HEK293 (cell line): Measurements from ENCODE around the gene CHCHD6.

Experiments used
- CTCF ChIA-PET: fragments of 350-600 bp; formaldehyde crosslinking; extraction: SDS; loops from one replicate; lab custom pipeline; 2021; ENCODE audit warnings: antibody characterized with exemption; lab: Yijun Ruan, JAX
- POLR2A ChIA-PET: fragments of 300-600 bp; formaldehyde crosslinking; extraction: SDS; loops from one replicate; lab custom pipeline; 2020; ENCODE audit warnings: antibody characterized with exemption, inconsistent platforms; lab: Yijun Ruan, JAX
- H3K27ac ChIP-seq: fragments of 200-500 bp; sonication (Bioruptor generic); 2 replicates; pipeline ENCODE4 v1.5.1; 2014; ENCODE audit warnings: low read depth, low read length, control low read depth, inconsistent platforms; ENCODE audit errors: extremely low read depth
- H3K36me3 ChIP-seq, 2 experiments: fragments of 200-500 bp in 1 of 2; sonication (Bioruptor generic) in 1 of 2; 1 replicate in 1 of 2; 2 replicates in 1 of 2; pipeline ENCODE4 v1.5.1; 2014 to 2017; ENCODE audit warnings: inconsistent platforms in 2 of 2, low read length in 2 of 2; ENCODE audit not compliant: control insufficient read depth in 2 of 2, insufficient read depth in 1 of 2
- H3K4me1 ChIP-seq: fragments of 200-500 bp; sonication (Bioruptor generic); 2 replicates; pipeline ENCODE4 v1.5.1; 2014; ENCODE audit warnings: mild to moderate bottlenecking, low read length, inconsistent platforms; ENCODE audit not compliant: control insufficient read depth, insufficient read depth
- H3K4me3 ChIP-seq: 2 replicates; pipeline ENCODE4 v1.5.1; 2011; ENCODE audit warnings: low read depth, mild to moderate bottlenecking, control low read depth, low read length, moderate library complexity
- H3K9me3 ChIP-seq: fragments of 200-500 bp; sonication (Bioruptor generic); 2 replicates; pipeline ENCODE4 v1.5.1; 2014; ENCODE audit warnings: low read depth, low read length, inconsistent platforms; ENCODE audit not compliant: control insufficient read depth, insufficient read depth
- BCL11A ChIP-seq: fragments of 450-650 bp; formaldehyde crosslinking; IDR thresholded peaks from 2 replicates; pipeline ENCODE4 v1.5.1; 2016; ENCODE audit warnings: low read depth, missing biosample characterization, missing genetic modification characterization
- MYNN ChIP-seq: fragments of 450-650 bp; formaldehyde crosslinking; IDR thresholded peaks from 2 replicates; pipeline ENCODE4 v1.5.1; 2016; ENCODE audit warnings: missing biosample characterization, missing genetic modification characterization, borderline replicate concordance
- OSR2 ChIP-seq: fragments of 450-650 bp; formaldehyde crosslinking; IDR thresholded peaks from 2 replicates; pipeline ENCODE4 v1.5.1; 2016; ENCODE audit warnings: missing biosample characterization, missing genetic modification characterization
- SCRT1 ChIP-seq: fragments of 450-650 bp; formaldehyde crosslinking; IDR thresholded peaks from 2 replicates; pipeline ENCODE4 v1.5.1; 2016; ENCODE audit warnings: missing biosample characterization, missing genetic modification characterization, borderline replicate concordance
- TRIM28 ChIP-seq: IDR thresholded peaks from 2 replicates; pipeline ENCODE4 v1.6.1; 2011; ENCODE audit warnings: low read length, control low read depth, borderline replicate concordance
- ZFHX2 ChIP-seq: fragments of 450-650 bp; formaldehyde crosslinking; conservative IDR thresholded peaks from 2 replicates; pipeline ENCODE4 v1.5.1; 2016; ENCODE audit warnings: missing biosample characterization, missing genetic modification characterization
- ZNF174 ChIP-seq: fragments of 450-650 bp; formaldehyde crosslinking; IDR thresholded peaks from 2 replicates; pipeline ENCODE4 v1.5.0; 2017; ENCODE audit warnings: missing biosample characterization, mild to moderate bottlenecking, missing genetic modification characterization
- ZNF175 ChIP-seq: fragments of 450-650 bp; formaldehyde crosslinking; IDR thresholded peaks from 2 replicates; pipeline ENCODE4 v1.5.1; 2016; ENCODE audit warnings: missing biosample characterization, missing genetic modification characterization
- ZNF223 ChIP-seq: fragments of 450-650 bp; formaldehyde crosslinking; IDR thresholded peaks from 2 replicates; pipeline ENCODE4 v1.5.1; 2016; ENCODE audit warnings: missing biosample characterization, missing genetic modification characterization
- ZNF23 ChIP-seq: fragments of 450-650 bp; formaldehyde crosslinking; IDR thresholded peaks from 2 replicates; pipeline ENCODE4 v1.5.1; 2016; ENCODE audit warnings: missing biosample characterization, missing genetic modification characterization, borderline replicate concordance
- ZNF354C ChIP-seq: fragments of 450-650 bp; formaldehyde crosslinking; IDR thresholded peaks from 2 replicates; pipeline ENCODE4 v1.5.1; 2016; ENCODE audit warnings: missing biosample characterization, missing genetic modification characterization, low read depth, borderline replicate concordance
- ZNF391 ChIP-seq: fragments of 450-650 bp; formaldehyde crosslinking; IDR thresholded peaks from 2 replicates; pipeline ENCODE4 v1.5.1; 2016; ENCODE audit warnings: low read depth, missing biosample characterization, missing genetic modification characterization, borderline replicate concordance
- ZNF423 ChIP-seq: fragments of 450-650 bp; formaldehyde crosslinking; IDR thresholded peaks from 2 replicates; pipeline ENCODE4 v1.5.1; 2016; ENCODE audit warnings: missing biosample characterization, missing genetic modification characterization
- ZNF433 ChIP-seq: fragments of 450-650 bp; formaldehyde crosslinking; IDR thresholded peaks from 2 replicates; pipeline ENCODE4 v1.5.1; 2016; ENCODE audit warnings: missing biosample characterization, missing genetic modification characterization, low read depth
- ZNF521 ChIP-seq: fragments of 450-650 bp; formaldehyde crosslinking; IDR thresholded peaks from 2 replicates; pipeline ENCODE4 v1.5.1; 2017; ENCODE audit warnings: missing biosample characterization, mild to moderate bottlenecking, missing genetic modification characterization
- ZNF548 ChIP-seq: fragments of 450-650 bp; formaldehyde crosslinking; IDR thresholded peaks from 2 replicates; pipeline ENCODE4 v1.5.1; 2016; ENCODE audit warnings: missing biosample characterization, missing genetic modification characterization
- ZNF549 ChIP-seq: fragments of 450-650 bp; IDR thresholded peaks from 2 replicates; pipeline ENCODE4 v1.5.1; 2018; ENCODE audit warnings: missing biosample characterization, missing genetic modification characterization, mild to moderate bottlenecking, inconsistent platforms, moderate library complexity
- ZNF555 ChIP-seq: fragments of 450-650 bp; formaldehyde crosslinking; conservative IDR thresholded peaks from 2 replicates; pipeline ENCODE4 v1.5.1; 2017; ENCODE audit warnings: missing biosample characterization, mild to moderate bottlenecking, missing genetic modification characterization, inconsistent platforms
- ZNF624 ChIP-seq: fragments of 450-650 bp; formaldehyde crosslinking; IDR thresholded peaks from 2 replicates; pipeline ENCODE4 v1.5.1; 2017; ENCODE audit warnings: missing biosample characterization, missing genetic modification characterization
- ZNF654 ChIP-seq: fragments of 450-650 bp; formaldehyde crosslinking; IDR thresholded peaks from 2 replicates; pipeline ENCODE4 v1.5.1; 2016; ENCODE audit warnings: low read depth, missing biosample characterization, missing genetic modification characterization
- ZNF670 ChIP-seq: fragments of 450-650 bp; formaldehyde crosslinking; IDR thresholded peaks from 2 replicates; pipeline ENCODE4 v1.5.1; 2016; ENCODE audit warnings: missing biosample characterization, missing genetic modification characterization, low read depth
- ZNF701 ChIP-seq: fragments of 450-650 bp; formaldehyde crosslinking; IDR thresholded peaks from 2 replicates; pipeline ENCODE4 v1.5.1; 2016; ENCODE audit warnings: missing biosample characterization, missing genetic modification characterization
- ZNF747 ChIP-seq: fragments of 450-650 bp; formaldehyde crosslinking; IDR thresholded peaks from 2 replicates; pipeline ENCODE4 v1.5.1; 2016; ENCODE audit warnings: missing biosample characterization, missing genetic modification characterization
- ZNF776 ChIP-seq: fragments of 450-650 bp; formaldehyde crosslinking; IDR thresholded peaks from 2 replicates; pipeline ENCODE4 v1.5.0; 2017; ENCODE audit warnings: missing biosample characterization, missing genetic modification characterization, borderline replicate concordance
- ZNF777 ChIP-seq: fragments of 450-650 bp; formaldehyde crosslinking; IDR thresholded peaks from 2 replicates; pipeline ENCODE4 v1.5.1; 2017; ENCODE audit warnings: missing biosample characterization, missing genetic modification characterization, borderline replicate concordance
- TF ChIP-seq, protein P1 (sequence below): fragments of 450-650 bp; formaldehyde crosslinking; IDR thresholded peaks from 2 replicates; pipeline ENCODE4 v1.5.1; 2016; ENCODE audit warnings: missing biosample characterization, missing genetic modification characterization
- TF ChIP-seq, protein P2 (sequence below): fragments of 450-650 bp; formaldehyde crosslinking; conservative IDR thresholded peaks from 2 replicates; pipeline ENCODE4 v1.5.1; 2016; ENCODE audit warnings: low read depth, missing biosample characterization, missing genetic modification characterization
- TF ChIP-seq, protein P3 (sequence below): fragments of 450-650 bp; formaldehyde crosslinking; IDR thresholded peaks from 2 replicates; pipeline ENCODE4 v1.5.1; 2016; ENCODE audit warnings: missing biosample characterization, missing genetic modification characterization
- TF ChIP-seq, protein P4 (sequence below): fragments of 450-650 bp; formaldehyde crosslinking; optimal IDR thresholded peaks from 2 replicates; pipeline ENCODE3; 2016; ENCODE audit warnings: missing biosample characterization, mild to moderate bottlenecking, missing genetic modification characterization

CHCHD6 gene

DNA sequence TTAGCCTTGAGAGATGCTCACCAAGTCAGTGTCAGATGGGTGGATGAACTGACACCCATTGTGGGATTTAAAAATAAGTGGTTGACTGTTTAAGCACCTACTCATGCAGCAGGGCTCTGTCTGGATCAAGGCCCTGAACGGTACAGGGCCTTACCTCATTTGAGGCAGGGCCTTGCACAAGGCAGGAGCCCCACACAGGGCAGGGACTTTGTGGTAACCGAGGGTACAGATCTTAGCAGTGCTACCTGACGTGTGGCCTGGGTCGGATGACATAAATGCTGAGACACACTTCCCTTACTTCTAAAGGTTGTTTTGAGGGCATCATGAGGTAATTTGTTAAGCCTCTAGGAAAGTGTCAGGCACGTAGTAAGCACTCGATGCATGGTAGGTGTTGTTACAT, 219.4 kb downstream of the CHCHD6 start:
- Histone ChIP-seq H3K4me3 (no peak overlapping the region), H3K4me1 (no peaks in the 10 kb centered on the region), H3K27ac (no peak overlapping the region), H3K9me3 (no peaks in the 10 kb centered on the region), H3K36me3 (no peaks in the 10 kb centered on the region)
- CTCF ChIA-PET = no interaction called here
- TF ChIP-seq ZNF549 (tag by site-specific recombination) = no peak
- TF ChIP-seq ZNF391 (tag by site-specific recombination) = no peak
- TF ChIP-seq ZNF777 (tag by site-specific recombination) = no peak
- TF ChIP-seq, protein P1, sequence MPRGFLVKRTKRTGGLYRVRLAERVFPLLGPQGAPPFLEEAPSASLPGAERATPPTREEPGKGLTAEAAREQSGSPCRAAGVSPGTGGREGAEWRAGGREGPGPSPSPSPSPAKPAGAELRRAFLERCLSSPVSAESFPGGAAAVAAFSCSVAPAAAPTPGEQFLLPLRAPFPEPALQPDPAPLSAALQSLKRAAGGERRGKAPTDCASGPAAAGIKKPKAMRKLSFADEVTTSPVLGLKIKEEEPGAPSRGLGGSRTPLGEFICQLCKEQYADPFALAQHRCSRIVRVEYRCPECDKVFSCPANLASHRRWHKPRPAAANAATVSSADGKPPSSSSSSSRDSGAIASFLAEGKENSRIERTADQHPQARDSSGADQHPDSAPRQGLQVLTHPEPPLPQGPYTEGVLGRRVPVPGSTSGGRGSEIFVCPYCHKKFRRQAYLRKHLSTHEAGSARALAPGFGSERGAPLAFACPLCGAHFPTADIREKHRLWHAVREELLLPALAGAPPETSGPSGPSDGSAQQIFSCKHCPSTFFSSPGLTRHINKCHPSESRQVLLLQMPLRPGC (tag by site-specific recombination) = no peak
- TF ChIP-seq ZNF776 = no peak
- TF ChIP-seq SCRT1 (tag by site-specific recombination) = no peak
- TF ChIP-seq ZNF433 (tag by site-specific recombination) = no peak
- TF ChIP-seq ZNF223 (tag by site-specific recombination) = no peak
- TF ChIP-seq BCL11A (tag by site-specific recombination) = no peak
- no peak for TF ChIP-seq ZNF521
- POLR2A ChIA-PET = no interaction called here

DNA sequence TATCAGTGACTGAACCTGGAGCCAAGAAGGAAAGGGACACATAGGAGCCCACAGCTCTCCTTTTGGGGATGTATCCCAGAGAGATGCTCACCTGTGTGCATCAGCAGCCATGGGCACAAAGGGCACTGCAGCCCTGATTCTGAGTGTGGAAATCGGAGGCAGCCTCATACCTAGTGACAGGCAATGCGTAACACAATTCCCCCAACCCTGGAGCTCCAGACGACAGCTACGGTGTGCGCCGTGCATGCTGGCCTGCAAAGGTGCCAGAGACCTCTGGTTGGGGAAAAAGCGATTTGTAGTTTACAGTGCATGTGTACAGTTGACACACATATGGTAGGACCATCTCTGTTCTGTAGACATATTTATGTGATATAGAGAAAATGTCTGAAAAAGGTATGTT, 219.9 kb downstream of the CHCHD6 start:
- Histone ChIP-seq H3K4me1 (no peaks in the 10 kb centered on the region), H3K4me3 (no peak overlapping the region), H3K27ac (no peak overlapping the region)
- ChIA-PET POLR2A (no interaction called here), CTCF (interaction anchor here (0.6 kb wide), 1 partner anchor 33 kb away, joined by 3 read pairs; no protein-coding TSS in a partner anchor)
- TF ChIP-seq, protein P2, sequence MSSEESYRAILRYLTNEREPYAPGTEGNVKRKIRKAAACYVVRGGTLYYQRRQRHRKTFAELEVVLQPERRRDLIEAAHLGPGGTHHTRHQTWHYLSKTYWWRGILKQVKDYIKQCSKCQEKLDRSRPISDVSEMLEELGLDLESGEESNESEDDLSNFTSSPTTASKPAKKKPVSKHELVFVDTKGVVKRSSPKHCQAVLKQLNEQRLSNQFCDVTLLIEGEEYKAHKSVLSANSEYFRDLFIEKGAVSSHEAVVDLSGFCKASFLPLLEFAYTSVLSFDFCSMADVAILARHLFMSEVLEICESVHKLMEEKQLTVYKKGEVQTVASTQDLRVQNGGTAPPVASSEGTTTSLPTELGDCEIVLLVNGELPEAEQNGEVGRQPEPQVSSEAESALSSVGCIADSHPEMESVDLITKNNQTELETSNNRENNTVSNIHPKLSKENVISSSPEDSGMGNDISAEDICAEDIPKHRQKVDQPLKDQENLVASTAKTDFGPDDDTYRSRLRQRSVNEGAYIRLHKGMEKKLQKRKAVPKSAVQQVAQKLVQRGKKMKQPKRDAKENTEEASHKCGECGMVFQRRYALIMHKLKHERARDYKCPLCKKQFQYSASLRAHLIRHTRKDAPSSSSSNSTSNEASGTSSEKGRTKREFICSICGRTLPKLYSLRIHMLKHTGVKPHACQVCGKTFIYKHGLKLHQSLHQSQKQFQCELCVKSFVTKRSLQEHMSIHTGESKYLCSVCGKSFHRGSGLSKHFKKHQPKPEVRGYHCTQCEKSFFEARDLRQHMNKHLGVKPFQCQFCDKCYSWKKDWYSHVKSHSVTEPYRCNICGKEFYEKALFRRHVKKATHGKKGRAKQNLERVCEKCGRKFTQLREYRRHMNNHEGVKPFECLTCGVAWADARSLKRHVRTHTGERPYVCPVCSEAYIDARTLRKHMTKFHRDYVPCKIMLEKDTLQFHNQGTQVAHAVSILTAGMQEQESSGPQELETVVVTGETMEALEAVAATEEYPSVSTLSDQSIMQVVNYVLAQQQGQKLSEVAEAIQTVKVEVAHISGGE (tag by site-specific recombination) = no peak
- no peak for TF ChIP-seq ZNF23 (tag by site-specific recombination)
- no peak for TF ChIP-seq TRIM28
- TF ChIP-seq, protein P3, sequence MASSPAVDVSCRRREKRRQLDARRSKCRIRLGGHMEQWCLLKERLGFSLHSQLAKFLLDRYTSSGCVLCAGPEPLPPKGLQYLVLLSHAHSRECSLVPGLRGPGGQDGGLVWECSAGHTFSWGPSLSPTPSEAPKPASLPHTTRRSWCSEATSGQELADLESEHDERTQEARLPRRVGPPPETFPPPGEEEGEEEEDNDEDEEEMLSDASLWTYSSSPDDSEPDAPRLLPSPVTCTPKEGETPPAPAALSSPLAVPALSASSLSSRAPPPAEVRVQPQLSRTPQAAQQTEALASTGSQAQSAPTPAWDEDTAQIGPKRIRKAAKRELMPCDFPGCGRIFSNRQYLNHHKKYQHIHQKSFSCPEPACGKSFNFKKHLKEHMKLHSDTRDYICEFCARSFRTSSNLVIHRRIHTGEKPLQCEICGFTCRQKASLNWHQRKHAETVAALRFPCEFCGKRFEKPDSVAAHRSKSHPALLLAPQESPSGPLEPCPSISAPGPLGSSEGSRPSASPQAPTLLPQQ (tag by site-specific recombination) = no peak
- TF ChIP-seq ZNF175 = no peak
- no peak for TF ChIP-seq ZNF624 (tag by site-specific recombination)
- TF ChIP-seq ZNF670 (tag by site-specific recombination) = no peak
- TF ChIP-seq MYNN = no peak
- TF ChIP-seq ZNF654 (tag by site-specific recombination) = no peak
- TF ChIP-seq ZNF747 (tag by site-specific recombination) = no peak
- no peak for TF ChIP-seq ZNF174 (tag by site-specific recombination)
- no peak for TF ChIP-seq ZNF555 (tag by site-specific recombination)
- TF ChIP-seq ZNF548 (tag by site-specific recombination) = no peak
- TF ChIP-seq, protein P4, sequence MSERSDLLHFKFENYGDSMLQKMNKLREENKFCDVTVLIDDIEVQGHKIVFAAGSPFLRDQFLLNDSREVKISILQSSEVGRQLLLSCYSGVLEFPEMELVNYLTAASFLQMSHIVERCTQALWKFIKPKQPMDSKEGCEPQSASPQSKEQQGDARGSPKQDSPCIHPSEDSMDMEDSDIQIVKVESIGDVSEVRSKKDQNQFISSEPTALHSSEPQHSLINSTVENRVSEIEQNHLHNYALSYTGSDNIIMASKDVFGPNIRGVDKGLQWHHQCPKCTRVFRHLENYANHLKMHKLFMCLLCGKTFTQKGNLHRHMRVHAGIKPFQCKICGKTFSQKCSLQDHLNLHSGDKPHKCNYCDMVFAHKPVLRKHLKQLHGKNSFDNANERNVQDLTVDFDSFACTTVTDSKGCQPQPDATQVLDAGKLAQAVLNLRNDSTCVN (tag by site-specific recombination) = no peak
- no peak for TF ChIP-seq ZFHX2 (tag by site-specific recombination)
- TF ChIP-seq SCRT1 (tag by site-specific recombination) = no peak
- TF ChIP-seq ZNF354C (tag by site-specific recombination) = no peak
- no peak for TF ChIP-seq ZNF423 (tag by site-specific recombination)
- TF ChIP-seq OSR2 = no peak
- TF ChIP-seq ZNF701 = no peak
- TF ChIP-seq, all 188 proteins: peak for 0
- Histone ChIP-seq H3K36me3 (no peaks in the 10 kb centered on the region), H3K9me3 (no peaks in the 10 kb centered on the region)
